CD4-positive, alpha-beta T cell treated with Interleukin-12 subunit alpha and Interleukin-12 subunit beta, for 1 hour (primary cell): Measurements from ENCODE around the gene ABCA13.
"Not testable (repeated sequence)": the region's sequence is repeated elsewhere in the genome, so short reads cannot be mapped to it uniquely, and the experiment has no call there.

Source experiments
- DNase-seq: peaks from one replicate; pipeline ENCODE4 v3.0.0-alpha.2; 2020

The ABCA13 gene

GRCh38 chr7:48173756-48174382 lies 2.6 kb downstream of the ABCA13 start:
- DNase-seq, result no peak

- DNase-seq, result no peak
Measured at GRCh38 chr7:48175019-48175418, 3.8 kb downstream of the ABCA13 start.

GRCh38 chr7:48176356-48176893 lies 5.2 kb downstream of the ABCA13 start:
- no peak for DNase-seq

GRCh38 chr7:48177271-48177670 lies 6.0 kb downstream of the ABCA13 start:
- DNase-seq, result no peak

- DNase-seq, result no peak
Measured at GRCh38 chr7:48179496-48180030, 8.3 kb downstream of the ABCA13 start.

- no peak for DNase-seq
Measured at GRCh38 chr7:48180981-48181380, 9.7 kb downstream of the ABCA13 start.

- no peak for DNase-seq
Measured at GRCh38 chr7:48182718-48183369, 11.6 kb downstream of the ABCA13 start.

- no peak for DNase-seq
Measured at GRCh38 chr7:48183370-48183743, 12.1 kb downstream of the ABCA13 start.

- no peak for DNase-seq
Measured at GRCh38 chr7:48183965-48184364, 12.7 kb downstream of the ABCA13 start.

- DNase-seq, result no peak
Measured at GRCh38 chr7:48188776-48189520, 17.7 kb downstream of the ABCA13 start.

GRCh38 chr7:48192996-48193395 lies 21.7 kb downstream of the ABCA13 start:
- DNase-seq, result no peak

- DNase-seq, result no peak
Measured at GRCh38 chr7:48193421-48193820, 22.2 kb downstream of the ABCA13 start.

GRCh38 chr7:48200946-48201589 lies 29.8 kb downstream of the ABCA13 start:
- not testable (repeated sequence) for DNase-seq

GRCh38 chr7:48202916-48203315 lies 31.7 kb downstream of the ABCA13 start:
- DNase-seq, result not testable (repeated sequence)

- no peak for DNase-seq
Measured at GRCh38 chr7:48207155-48207675, 36.0 kb downstream of the ABCA13 start.

- DNase-seq, result no peak
Measured at GRCh38 chr7:48209004-48209600, 37.8 kb downstream of the ABCA13 start.

- no peak for DNase-seq
Measured at GRCh38 chr7:48213226-48213625, 42.0 kb downstream of the ABCA13 start.

- no peak for DNase-seq
Measured at GRCh38 chr7:48217266-48217665, 46.0 kb downstream of the ABCA13 start.

- no peak for DNase-seq
Measured at GRCh38 chr7:48217753-48218152, 46.5 kb downstream of the ABCA13 start.

- DNase-seq, result no peak
Measured at GRCh38 chr7:48224042-48224441, 52.8 kb downstream of the ABCA13 start.

- DNase-seq, result no peak
Measured at GRCh38 chr7:48225101-48225500, 53.8 kb downstream of the ABCA13 start.

GRCh38 chr7:48237354-48237753 lies 66.1 kb downstream of the ABCA13 start:
- no peak for DNase-seq
